GM21576 (cell line): ENCODE measurements around the gene ABCG8.

Experiments
- ATAC-seq: cut with Tn5 transposase; IDR thresholded peaks from one replicate; pipeline ENCODE4 v1.9.1; 2021; ENCODE audit warnings: mild to moderate bottlenecking, moderate library complexity; ENCODE audit not compliant: unreplicated experiment

Gene ABCG8

DNA sequence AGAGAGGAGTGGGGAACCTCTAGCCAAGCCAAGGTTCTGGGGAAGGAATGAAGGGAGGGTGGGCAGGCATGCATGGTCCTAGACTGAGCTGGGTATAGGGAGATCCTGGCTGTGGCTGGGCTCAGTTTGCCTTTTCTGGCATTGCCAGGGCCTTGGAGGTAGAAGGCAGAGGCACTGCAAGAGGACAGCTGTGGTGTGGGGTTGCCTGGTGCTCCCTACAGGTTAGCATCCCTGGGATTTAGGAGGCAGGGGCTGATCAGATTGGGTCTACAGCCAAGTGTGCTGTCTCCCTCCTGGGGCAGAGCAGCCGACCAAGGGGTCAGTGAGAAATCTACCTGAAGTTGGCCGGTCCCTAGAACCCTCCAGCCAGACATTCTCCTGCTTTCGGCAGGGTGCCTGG, 15.9 kb downstream of the ABCG8 start:
- no peak for ATAC-seq

DNA sequence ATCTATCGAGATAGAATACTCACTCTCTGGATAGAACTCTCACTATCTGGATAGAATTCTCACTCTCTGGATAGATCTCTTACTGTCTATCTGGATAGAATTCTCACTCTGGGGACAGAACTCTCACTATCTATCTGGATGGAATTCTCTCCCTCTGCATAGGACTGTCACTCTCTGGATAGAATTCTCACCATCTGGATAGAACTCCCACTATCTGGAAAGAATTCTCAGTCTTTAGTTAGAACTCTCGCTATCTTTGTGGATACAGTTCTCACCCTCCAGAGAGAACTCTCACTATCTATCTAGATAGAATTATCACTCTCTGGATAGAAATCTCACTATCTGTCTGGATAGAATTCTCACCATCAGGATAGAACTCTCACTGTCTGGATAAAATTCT, 16.5 kb downstream of the ABCG8 start:
- no peak for ATAC-seq

DNA sequence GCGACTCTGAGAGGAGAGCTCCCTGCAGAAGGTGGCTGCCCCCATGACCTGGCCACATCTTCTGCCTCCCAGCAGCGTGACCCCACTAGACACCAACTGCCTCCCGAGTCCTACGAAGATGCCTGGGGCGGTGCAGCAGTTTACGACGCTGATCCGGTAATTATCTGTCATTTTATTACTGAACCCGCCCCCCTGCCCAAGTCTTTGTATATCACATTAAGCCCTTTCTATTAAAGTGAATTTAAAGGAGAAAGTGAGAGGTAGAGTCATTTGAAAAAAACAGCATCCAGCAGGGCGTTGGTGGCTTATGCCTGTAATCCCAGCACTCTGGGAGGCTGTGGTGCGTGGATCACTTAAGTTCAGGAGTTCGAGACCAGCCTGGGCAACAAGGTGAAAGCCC, 33.4 kb downstream of the ABCG8 start:
- no peak for ATAC-seq

DNA sequence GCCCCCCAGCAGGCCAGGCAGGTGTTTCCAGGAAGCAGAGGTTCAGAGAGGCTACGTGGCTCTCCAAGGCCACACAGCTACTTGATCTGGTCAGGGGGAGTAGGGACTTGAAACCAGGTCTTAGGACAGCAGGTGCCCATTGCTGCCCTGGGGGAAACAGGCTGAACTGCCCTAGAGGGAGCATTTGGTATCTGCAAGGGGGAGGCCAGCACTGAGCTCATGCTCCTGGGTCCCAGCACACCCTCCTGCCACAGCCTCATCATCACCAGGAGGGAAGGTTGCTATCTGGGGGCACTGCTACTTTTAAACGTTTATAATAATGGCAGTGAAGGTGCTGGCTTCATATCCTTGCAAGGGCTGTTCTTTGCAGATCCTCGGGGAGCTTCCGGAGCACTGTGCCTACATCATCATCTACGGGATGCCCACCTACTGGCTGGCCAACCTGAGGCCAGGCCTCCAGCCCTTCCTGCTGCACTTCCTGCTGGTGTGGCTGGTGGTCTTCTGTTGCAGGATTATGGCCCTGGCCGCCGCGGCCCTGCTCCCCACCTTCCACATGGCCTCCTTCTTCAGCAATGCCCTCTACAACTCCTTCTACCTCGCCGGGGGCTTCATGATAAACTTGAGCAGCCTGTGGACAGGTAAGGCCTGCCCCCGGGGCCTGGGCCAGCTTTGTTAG, 36.1 kb downstream of the ABCG8 start:
- no peak for ATAC-seq

DNA sequence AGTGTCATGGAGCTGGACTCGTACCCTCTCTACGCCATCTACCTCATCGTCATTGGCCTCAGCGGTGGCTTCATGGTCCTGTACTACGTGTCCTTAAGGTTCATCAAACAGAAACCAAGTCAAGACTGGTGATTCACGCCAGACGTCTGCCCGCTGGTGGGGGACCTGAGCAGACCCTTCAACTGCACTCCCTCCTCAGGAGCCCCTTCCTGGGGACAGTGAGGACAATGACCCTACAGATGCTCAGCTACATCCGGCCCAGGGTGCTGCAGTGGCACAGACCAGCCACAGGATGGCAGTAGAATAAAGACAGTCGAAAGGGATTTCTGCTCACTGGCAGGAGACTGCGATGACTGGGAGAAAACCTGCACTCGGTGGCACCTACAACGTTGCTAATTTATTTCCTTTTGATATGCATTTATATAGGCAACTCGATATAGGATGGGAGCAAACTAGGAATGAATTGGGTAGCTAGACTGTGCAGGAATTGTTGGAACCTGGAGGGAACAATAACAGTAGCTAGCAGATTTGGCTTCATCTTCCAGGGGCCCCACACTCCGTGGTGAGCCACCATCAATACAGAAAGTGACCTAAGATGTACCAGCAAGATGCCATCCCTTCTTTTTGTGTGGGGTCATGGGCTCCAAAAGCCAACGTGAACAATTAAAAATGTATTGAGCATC, 39.2 kb downstream of the ABCG8 start:
- ATAC-seq, result peak; percentile 88

DNA sequence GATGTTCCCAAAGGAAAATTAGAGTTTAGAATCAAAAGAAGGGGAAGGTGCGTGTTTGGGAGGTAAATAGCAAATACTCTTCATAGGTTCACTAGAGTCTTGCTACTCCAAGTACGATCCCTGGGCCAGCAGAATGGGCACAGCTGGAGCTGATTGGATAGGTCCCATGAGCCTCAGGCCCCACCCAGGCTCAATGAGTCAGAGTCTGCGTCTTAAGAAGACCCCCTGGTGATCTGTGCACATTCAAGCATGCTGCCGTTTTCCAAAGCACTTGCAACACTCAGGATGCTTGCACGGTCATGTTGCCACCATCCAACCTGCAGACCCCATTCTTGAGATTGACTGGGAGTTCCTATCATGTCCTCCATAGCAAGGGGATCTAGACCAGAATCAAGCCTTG, 40.5 kb downstream of the ABCG8 start:
- no peak for ATAC-seq

DNA sequence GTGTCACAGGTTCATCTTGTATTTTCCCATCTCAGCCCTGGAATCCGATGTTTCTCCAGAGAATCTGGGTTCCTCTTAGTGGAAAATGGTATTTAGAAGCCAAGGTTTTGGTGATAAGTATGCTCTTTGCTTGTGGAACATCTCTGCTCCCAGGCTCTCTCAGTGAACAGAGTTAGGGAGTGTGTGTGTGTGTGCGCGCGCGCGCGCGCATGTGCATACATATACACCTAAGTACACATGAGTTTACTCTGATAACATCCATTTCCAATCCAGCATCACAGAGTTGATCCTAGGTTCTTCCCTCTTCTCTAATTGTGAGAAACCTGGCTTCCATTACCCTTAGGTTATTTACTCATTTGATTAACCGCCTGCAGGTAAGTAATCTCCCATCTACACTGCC, 41.7 kb downstream of the ABCG8 start:
- no peak for ATAC-seq

DNA sequence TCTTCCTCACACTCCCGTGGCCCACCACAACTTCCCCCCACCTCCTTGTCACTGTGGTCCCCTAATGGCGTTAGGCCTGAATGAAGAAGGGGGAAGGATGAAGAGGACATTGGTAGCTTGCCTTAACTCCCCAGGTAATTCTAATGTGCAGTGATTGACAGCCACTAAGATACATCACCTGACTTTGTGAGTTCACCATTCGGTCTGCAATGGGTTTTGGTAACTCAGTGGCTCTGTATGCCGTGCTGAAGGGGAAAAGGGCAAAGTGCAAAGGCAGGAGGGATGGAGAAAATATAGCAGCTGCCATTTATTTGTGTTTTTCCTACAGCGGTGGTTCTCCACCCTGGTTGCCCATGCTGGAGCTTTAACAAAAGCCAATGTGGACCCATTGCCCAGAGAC, 42.2 kb downstream of the ABCG8 start:
- no peak for ATAC-seq

DNA sequence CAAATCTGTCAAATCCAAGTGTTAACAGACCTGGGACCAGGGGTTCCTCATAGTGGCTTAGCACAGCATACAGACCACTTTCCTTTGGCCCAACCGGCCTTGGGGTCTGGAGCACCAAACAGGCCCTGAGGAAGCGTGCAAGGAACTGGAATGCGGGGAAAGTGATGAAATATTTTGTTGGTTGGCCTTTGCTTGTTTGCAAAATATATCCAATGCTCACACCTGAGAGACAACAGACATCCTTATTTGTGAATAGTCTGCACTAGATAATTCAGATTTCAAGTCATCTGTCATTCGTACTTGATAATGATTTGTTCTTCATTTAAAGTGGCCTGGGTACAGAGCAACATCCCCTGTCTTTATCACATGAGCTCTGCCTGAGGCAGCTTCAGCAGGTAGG, 43.5 kb downstream of the ABCG8 start:
- no peak for ATAC-seq

DNA sequence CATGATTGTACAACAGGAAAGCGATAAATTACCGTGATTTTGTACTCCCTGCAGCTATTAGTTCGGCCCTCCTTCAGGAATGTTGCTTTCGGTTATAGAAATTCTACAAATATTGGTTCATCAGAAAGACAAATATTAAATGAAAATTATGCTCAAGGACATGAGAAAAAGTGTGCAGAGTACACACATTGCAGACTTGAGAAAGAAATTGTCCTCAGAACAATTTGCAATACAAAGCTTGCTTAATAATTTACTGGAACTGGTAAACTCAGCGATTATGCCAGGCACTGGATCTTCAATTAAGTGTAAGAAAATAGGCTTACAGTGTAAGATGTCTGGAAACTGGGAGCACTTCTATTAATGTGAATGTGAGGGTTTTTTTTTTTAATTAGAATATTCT, 45.9 kb downstream of the ABCG8 start:
- ATAC-seq, result no peak

DNA sequence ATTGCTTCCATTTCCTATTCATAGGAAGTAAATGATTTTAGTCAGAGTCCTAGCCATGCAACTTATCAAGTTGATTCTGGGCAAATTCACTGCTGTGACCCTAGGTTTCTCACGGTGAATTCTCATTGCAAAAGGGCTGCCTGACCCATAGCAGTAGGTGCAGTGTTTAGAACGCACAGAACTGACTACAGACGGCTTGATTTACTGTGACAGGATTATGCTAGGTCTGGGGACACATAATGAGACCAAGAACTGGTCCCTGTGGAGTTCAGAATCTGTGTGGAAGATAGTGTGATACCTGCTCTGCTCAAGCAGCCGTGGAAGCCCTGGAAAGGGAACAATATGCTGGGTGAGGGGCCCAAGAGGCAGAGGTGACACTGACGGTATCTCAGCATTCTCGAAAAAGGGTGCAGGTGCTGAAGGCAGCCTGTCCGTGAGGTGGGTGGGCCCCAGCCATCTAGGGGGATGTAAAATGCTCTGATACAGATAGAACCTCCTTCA, 46.4 kb downstream of the ABCG8 start:
- ATAC-seq, result no peak

DNA sequence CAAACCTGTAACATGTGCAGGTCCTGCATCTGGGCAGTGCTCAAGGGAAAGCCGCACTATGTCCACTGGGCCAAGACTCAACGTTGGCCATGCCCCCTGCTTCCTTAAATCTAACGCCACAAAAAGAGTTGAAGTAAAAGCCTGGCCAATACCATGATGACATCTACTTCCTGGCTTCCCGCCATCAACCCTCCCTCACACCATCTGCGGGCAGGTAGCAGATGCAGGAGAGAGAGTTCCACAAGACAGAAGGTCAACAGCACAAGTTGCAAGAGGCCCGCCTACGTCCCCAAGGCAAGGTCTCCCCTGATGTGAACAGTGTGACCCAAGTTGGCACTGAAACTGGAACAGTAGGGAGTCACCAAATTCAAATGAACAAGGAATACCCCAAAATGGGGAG, 48.4 kb downstream of the ABCG8 start:
- no peak for ATAC-seq

DNA sequence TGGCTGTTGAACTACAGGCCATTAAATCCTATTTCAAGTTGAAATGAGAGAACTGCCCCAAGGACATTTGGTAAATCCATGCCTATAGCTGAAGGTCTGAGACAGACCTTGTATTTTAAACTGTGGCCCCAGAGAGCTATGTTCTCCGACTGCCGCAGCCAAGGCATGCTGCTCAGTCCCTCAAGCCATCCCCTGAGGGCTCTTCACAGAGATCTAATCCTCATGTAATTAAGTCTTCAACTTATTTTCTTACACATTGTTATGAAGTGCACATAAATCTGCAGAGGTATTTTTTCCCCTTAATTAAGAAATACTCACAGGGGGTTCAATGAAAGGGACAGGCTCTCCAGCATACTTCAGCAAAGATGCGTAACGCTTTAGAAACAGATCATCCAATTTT, 50.6 kb downstream of the ABCG8 start:
- ATAC-seq, result no peak

DNA sequence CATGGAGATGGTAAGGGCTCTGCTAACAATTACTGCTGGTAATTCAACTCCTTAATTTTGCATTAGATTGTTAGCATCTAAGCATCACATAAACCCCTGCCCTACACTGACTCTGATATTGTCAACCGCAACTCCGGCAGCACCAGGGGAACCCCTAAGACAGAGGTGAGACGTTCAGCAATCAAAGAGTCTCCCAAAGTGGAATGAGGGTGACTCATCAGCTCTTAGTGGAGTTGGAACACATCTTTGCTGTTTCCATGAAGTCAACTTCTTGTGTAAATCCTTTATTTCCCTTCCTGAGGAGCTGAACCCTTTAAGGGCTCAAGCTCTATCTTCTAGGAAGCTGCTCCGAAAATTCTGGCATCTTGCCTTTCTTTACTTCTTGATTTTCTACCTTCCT, 52.1 kb downstream of the ABCG8 start:
- no peak for ATAC-seq

DNA sequence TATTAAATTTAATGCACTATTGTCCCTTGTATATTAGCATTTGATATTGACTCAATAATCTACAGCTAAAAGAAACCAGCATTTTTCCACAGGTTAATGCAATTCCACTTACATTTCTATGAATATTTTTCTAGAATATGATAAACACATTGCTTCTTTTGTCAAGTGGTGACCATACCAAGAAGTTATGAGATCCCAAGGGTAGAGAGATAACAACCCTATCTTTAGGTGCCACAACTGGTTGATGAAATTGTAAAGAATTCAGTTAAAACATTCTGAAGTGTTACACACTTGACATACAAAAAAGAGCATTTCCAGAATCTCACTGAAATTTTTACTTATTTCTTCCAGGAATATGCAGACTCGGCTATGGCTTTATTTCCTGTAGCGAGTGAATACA, 56.0 kb downstream of the ABCG8 start:
- no peak for ATAC-seq

DNA sequence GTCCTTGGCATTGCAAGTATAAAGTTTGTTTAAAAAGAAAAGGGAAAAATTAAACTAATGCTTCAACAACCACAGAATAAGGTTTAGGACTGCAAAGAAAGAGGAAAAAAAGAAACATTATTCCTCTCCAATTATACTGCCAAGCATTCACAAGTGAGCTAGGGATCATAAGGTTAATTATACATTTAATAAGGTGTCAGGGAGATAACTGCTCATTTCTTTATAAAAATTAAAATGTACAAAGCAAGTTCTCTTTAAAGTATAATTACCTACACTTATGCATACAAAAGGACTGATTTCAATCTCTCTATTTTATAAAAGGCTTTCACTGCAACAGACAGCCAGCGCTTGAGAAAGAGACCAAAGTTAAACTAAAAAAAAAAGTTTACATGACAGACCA, 58.1 kb downstream of the ABCG8 start:
- ATAC-seq, result no peak

DNA sequence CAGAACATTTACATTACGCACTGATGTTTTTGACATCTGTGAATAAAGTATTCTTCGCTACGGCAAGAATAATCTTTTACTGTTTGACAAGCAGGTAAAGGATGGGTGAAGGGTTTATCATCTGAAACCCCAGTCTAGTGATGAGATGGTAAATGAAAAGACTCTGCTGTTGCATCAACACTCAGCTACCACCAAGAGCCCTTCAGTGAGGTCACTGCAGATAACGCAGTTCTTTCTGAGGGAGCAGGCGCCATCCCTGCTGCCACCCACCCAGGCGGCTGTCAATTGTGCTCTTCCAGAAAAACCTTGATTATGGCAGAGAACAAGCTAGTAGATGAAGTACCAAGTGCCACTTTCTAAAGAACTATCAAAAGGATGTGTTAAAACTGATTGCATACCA, 58.7 kb downstream of the ABCG8 start:
- ATAC-seq, result no peak

DNA sequence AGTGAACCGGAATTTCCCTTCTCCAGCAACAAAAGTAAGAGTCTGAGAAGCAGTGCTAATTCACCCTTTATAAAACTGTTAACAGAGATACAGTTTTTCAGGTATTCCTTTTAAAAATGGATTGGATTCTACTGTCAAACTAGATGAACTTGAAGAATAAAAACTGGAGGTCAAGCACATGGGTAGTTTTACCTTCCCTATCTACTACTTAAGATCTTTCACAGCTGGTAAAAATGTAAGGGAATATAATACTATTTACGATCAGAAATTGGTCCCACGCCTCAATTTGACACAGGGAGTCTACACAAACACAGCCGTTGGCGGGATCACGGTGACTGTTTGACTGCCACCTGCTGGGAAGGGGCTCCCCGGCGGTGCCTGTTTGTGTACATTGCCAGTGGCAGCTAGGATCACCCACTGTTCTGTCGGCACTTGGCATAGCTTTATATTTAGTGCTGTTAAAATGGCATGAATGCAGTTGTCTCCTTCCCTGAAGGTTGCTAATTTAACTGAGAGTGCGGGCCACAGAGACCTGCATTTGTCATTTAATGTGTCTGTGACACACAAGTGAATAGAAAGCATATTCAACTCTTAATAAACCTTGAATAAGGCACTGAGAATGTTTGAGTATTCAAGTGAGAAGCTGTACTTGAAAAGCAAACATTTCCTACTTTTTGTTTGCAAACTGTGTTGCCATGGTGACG, 59.5 kb downstream of the ABCG8 start:
- ATAC-seq, result no peak

DNA sequence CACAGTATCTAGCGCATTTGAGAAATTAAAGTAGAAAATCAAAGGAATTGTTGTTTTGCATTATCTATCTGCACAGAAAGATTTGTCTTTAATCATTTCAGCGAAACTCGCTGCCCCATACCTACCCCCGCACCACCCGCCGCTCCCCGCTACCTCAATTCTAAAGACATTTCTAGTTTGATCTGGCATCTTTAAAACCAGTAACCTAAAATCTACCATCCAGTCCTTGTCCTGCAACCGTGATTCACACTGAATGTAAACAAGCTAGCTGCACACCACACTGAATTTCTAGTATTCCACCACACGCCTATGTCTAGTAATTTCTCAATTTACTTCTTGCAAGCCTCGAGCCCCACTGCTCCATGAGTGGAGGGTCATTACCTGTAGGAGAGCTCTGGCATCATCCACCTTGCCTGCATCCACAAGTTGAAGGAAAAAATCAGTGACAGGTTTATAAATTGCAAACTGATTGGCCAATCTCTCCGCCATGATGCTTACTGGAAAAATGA, 60.1 kb downstream of the ABCG8 start:
- ATAC-seq, result no peak

DNA sequence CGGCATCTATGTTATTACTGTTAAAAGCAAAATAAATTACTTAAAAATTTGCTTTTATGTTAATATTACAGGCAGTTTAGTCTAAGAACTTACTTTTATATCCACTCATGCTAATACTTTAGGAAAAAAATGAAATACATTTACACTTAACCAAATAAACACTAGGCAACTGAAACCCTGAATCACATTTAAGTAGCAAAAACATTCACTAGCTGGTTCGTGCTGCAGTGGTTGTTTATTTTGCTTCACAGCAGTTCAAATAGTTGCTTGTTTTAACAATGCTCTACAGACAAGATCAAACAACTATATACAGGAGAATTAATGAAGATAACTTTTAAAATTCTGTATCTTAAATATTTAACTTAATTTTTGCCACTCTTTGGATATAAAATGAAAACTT, 60.8 kb downstream of the ABCG8 start:
- no peak for ATAC-seq

DNA sequence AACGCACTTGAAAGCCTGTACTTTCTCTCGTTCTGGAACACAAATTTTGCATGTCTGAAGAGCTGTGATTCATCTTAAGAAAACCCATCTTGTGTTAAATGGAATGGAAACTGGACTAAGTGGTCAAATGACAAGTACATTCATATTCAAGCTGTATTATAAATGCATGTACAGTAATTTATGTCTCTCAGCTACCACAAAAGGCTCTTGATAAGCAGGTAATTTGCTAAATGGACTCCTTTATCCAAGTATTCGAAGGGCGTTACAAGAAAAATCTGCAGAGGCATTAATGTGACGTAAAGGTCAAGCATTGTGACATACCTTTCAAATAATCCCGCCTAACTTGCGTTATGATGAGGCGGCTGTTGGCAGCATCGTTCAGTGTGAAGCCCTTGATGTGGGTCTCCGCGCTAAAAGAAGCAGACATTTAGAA, 66.6 kb downstream of the ABCG8 start:
- no peak for ATAC-seq

DNA sequence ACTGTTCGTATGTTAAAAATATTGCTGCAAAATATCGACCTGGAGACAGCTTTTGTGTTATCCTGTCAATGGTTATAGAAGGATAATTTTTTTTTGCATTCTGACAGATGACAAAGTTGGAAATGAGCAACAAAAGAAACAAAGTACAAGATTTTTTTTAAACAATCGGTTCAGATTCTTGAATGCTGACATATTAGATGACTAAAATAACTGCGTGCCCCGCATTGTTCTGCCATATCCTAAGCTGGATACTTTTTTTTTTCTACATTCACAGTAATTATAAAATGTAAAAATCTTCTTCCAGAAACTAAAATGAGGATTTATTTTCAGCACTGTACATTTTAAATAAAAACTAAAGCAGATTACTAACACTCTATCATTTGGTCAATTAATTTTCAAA, 67.1 kb downstream of the ABCG8 start:
- no peak for ATAC-seq
